HL-60/S4 treated with retinoic acid at 250 ng/mL for 4 days and 3 days (cell line): Measurements from ENCODE around the gene SLC31A2.

Experiments
- in situ Hi-C: fragments of 300-500 bp; cut with MboI; formaldehyde crosslinking; loops from 2 replicates; pipeline ENCODE4 v1.7.0; 2022; ENCODE audit warnings: low sequenced_read_pairs

SLC31A2 gene

GRCh38 chr9:113184539-113184938 is 33.7 kb downstream of the SLC31A2 start:
- in situ Hi-C loops: no loop called here

GRCh38 chr9:113185271-113185670 is 34.5 kb downstream of the SLC31A2 start:
- in situ Hi-C loops: no loop called here

GRCh38 chr9:113186137-113186755 is 35.4 kb downstream of the SLC31A2 start:
- in situ Hi-C loops: no loop called here

GRCh38 chr9:113187929-113188595 is 37.3 kb downstream of the SLC31A2 start:
- in situ Hi-C loops: no loop called here

- in situ Hi-C loops: no loop called here
These were observed 41.6 kb downstream of the SLC31A2 start for GRCh38 chr9:113192455-113192854.

- in situ Hi-C loops: no loop called here
These were observed 49.0 kb downstream of the SLC31A2 start for GRCh38 chr9:113199683-113200329.

GRCh38 chr9:113205432-113205831 is 54.6 kb downstream of the SLC31A2 start:
- in situ Hi-C loops: no loop called here

- in situ Hi-C loops: no loop called here
These were observed 55.1 kb downstream of the SLC31A2 start for GRCh38 chr9:113205861-113206260.

- in situ Hi-C loops: no loop called here
These were observed 60.0 kb downstream of the SLC31A2 start for GRCh38 chr9:113210815-113211214.
